ENCODE measurements around the gene MAP1S.
"Not testable (repeated sequence)": the region's sequence is repeated elsewhere in the genome, so short reads cannot be mapped to it uniquely, and the experiment has no call there.

Gene MAP1S

GRCh38 chr19:17764348-17764747, 45.1 kb downstream of the MAP1S start:
- no peak for DNase-seq

- DNase-seq, result no peak
These were observed 45.9 kb downstream of the MAP1S start for GRCh38 chr19:17765069-17765618.

- no peak for DNase-seq
These were observed 47.4 kb downstream of the MAP1S start for GRCh38 chr19:17766543-17767131.

GRCh38 chr19:17767559-17767958, 48.3 kb downstream of the MAP1S start:
- DNase-seq, result no peak

- DNase-seq, result no peak
These were observed 51.3 kb downstream of the MAP1S start for GRCh38 chr19:17770613-17771012.

- no peak for DNase-seq
These were observed 52.9 kb downstream of the MAP1S start for GRCh38 chr19:17772172-17772571.

- DNase-seq, result no peak
These were observed 56.1 kb downstream of the MAP1S start for GRCh38 chr19:17775245-17775927.

- no peak for DNase-seq
These were observed 56.9 kb downstream of the MAP1S start for GRCh38 chr19:17775991-17776803.

GRCh38 chr19:17777840-17778239, 58.6 kb downstream of the MAP1S start:
- not testable (repeated sequence) for DNase-seq

GRCh38 chr19:17778251-17778967, 59.1 kb downstream of the MAP1S start:
- DNase-seq, result no peak

- no peak for DNase-seq
These were observed 60.0 kb downstream of the MAP1S start for GRCh38 chr19:17778968-17779929.

GRCh38 chr19:17780781-17781180, 61.5 kb downstream of the MAP1S start:
- no peak for DNase-seq

GRCh38 chr19:17783721-17784120, 64.4 kb downstream of the MAP1S start:
- not testable (repeated sequence) for DNase-seq

Measured in effector CD4-positive, alpha-beta T cell (primary cell).